Loucy (cell line): Measurements from ENCODE around the gene LRRC1.

Experiments used
- H2AFZ ChIP-seq: fragments of 200-600 bp; sonication (generic); 2 replicates; pipeline ENCODE4 v1.6.0; 2016; ENCODE audit warnings: antibody characterized with exemption, mild to moderate bottlenecking, low read length, moderate library complexity
- H3F3A ChIP-seq: fragments of 200-600 bp; 2 replicates; pipeline ENCODE4 v1.6.0; 2016; ENCODE audit warnings: antibody characterized with exemption, low read depth, mild to moderate bottlenecking
- H3K27me3 ChIP-seq: fragments of 200-600 bp; sonication (generic); 2 replicates; pipeline ENCODE4 v1.6.1; 2014; ENCODE audit warnings: low read length, mild to moderate bottlenecking; ENCODE audit not compliant: insufficient read depth, poor library complexity, severe bottlenecking
- H3K36me3 ChIP-seq: fragments of 200-600 bp; sonication (generic); 2 replicates; pipeline ENCODE4 v1.6.1; 2016; ENCODE audit warnings: low read length; ENCODE audit not compliant: insufficient read depth
- H3K4me1 ChIP-seq: fragments of 200-600 bp; sonication (generic); 2 replicates; pipeline ENCODE4 v1.5.1; 2014; ENCODE audit warnings: low read length, mild to moderate bottlenecking; ENCODE audit not compliant: insufficient read depth, poor library complexity, severe bottlenecking
- H3K4me2 ChIP-seq: fragments of 200-600 bp; sonication (generic); 2 replicates; pipeline ENCODE4 v1.6.0; 2014; ENCODE audit warnings: antibody characterized with exemption, low read length, low read depth, mild to moderate bottlenecking; ENCODE audit not compliant: poor library complexity, severe bottlenecking
- H3K4me3 ChIP-seq: fragments of 200-600 bp; sonication (generic); 2 replicates; pipeline ENCODE4 v1.5.1; 2014; ENCODE audit warnings: low read length, mild to moderate bottlenecking, mixed read lengths; ENCODE audit not compliant: poor library complexity, severe bottlenecking
- H3K79me2 ChIP-seq: fragments of 200-600 bp; sonication (generic); 2 replicates; pipeline ENCODE4 v1.6.1; 2014; ENCODE audit warnings: low read length; ENCODE audit not compliant: insufficient read depth
- H3K9ac ChIP-seq: fragments of 200-600 bp; sonication (generic); 2 replicates; pipeline ENCODE4 v1.6.0; 2014; ENCODE audit warnings: mild to moderate bottlenecking, low read depth, low read length, moderate library complexity; ENCODE audit not compliant: poor library complexity, severe bottlenecking
- H3K9me2 ChIP-seq: fragments of 200-600 bp; sonication (generic); replicated peaks from 2 replicates; pipeline ENCODE4 v1.6.1; 2016; ENCODE audit warnings: low read depth, low read length, mixed read lengths
- H3K9me3 ChIP-seq: fragments of 200-600 bp; sonication (generic); 2 replicates; pipeline ENCODE4 v1.6.1; 2014; ENCODE audit warnings: mild to moderate bottlenecking, antibody characterized with exemption, low read length, low read depth; ENCODE audit not compliant: insufficient read depth
- H4K20me1 ChIP-seq: fragments of 200-600 bp; sonication (generic); 2 replicates; pipeline ENCODE4 v1.6.0; 2014; ENCODE audit warnings: antibody characterized with exemption, low read length, mild to moderate bottlenecking; ENCODE audit not compliant: insufficient read depth, poor library complexity, severe bottlenecking
- CTCF ChIP-seq: fragments of 200-600 bp; sonication (generic); conservative IDR thresholded peaks from 2 replicates; pipeline ENCODE4 v1.5.1; 2014; ENCODE audit warnings: mild to moderate bottlenecking, antibody characterized with exemption, low read length
- EZH2phosphoT487 ChIP-seq: fragments of 200-600 bp; IDR thresholded peaks from 2 replicates; pipeline ENCODE4 v1.6.1; 2018; ENCODE audit warnings: antibody characterized with exemption, mild to moderate bottlenecking, moderate library complexity, borderline replicate concordance

LRRC1 gene

DNA sequence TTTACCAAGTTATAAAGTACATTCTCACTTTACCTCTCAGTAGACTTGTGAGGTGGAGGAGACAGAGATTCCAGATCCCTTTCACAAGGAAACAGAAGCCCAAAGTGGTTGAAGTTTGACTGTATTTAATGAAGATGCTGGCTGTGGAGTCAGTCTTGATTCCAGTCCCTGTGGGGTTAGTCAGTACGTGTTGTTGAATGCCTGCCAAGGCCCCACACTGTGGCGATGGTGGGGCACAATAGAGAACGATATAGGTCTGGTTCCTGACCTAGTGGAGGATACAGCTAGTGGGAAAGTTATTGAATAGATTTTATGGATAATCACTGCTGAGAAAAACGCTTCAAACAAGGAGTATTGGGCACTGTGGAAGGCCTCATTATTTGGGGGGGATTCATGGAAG, 71.4 kb downstream of the LRRC1 start:
- Histone ChIP-seq H3K9me2 (no peaks in the 10 kb centered on the region), H2AFZ (no peak overlapping the region), H3K9me3 (no peaks in the 10 kb centered on the region), H3K4me3 (no peak overlapping the region), H3F3A (no peaks in the 10 kb centered on the region), H3K4me2 (no peak overlapping the region), H4K20me1 (no peaks in the 10 kb centered on the region), H3K4me1 (peaks cover 6% of the 10 kb centered on the region), H3K27me3 (no peaks in the 10 kb centered on the region), H3K79me2 (no peaks in the 10 kb centered on the region), H3K36me3 (no peaks in the 10 kb centered on the region), H3K9ac (no peak overlapping the region)
- TF ChIP-seq CTCF (no peak), EZH2phosphoT487 (no peak)

- Histone ChIP-seq H2AFZ (no peak overlapping the region), H3K36me3 (no peaks in the 10 kb centered on the region), H3K4me1 (peaks cover 6% of the 10 kb centered on the region), H3K9me3 (no peaks in the 10 kb centered on the region), H3K4me2 (no peak overlapping the region), H4K20me1 (no peaks in the 10 kb centered on the region), H3K27me3 (no peaks in the 10 kb centered on the region), H3K79me2 (0 out of 2 replicates have a peak, but pooled peaks cover 7% of the 10 kb centered on the region), H3K9me2 (no peaks in the 10 kb centered on the region), H3K9ac (no peak overlapping the region), H3K4me3 (no peak overlapping the region), H3F3A (no peaks in the 10 kb centered on the region)
- TF ChIP-seq EZH2phosphoT487 (no peak), CTCF (no peak)
Observed at GRCh38 chr6:53868626-53869025, 73.8 kb downstream of the LRRC1 start.

DNA sequence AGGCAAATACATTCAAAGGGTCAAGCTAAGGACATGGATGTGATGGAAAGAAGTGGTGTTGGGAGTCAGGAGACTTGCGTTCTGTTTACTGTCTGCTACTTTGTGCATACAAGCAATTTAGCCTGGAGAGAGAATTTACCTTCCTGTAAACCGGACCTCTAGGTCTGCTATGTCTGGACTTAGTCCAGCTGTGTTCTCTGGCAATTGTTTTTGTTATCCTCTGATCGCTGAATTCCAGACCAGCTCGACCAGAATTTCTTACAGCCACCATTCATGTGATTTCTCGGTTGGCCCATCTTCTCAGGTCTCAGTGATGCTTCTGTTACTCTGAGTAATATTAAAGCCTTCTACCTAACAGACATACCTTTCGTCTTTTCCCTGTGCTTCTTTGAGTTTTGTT, 75.2 kb downstream of the LRRC1 start:
- no peak overlapping the region for H3K4me2 ChIP-seq
- H3K27me3 ChIP-seq, result no peaks in the 10 kb centered on the region
- H3K9me3 ChIP-seq, result no peaks in the 10 kb centered on the region
- peaks cover 7% of the 10 kb centered on the region; the same call in 1 of the 2 replicates for H3K79me2 ChIP-seq
- no peak overlapping the region for H3K4me3 ChIP-seq
- H3K4me1 ChIP-seq, result peaks cover 6% of the 10 kb centered on the region
- TF ChIP-seq EZH2phosphoT487, result no peak
- no peak for TF ChIP-seq CTCF
- no peak overlapping the region for H3K9ac ChIP-seq
- H3F3A ChIP-seq, result no peaks in the 10 kb centered on the region
- H3K9me2 ChIP-seq, result no peaks in the 10 kb centered on the region
- H2AFZ ChIP-seq, result no peak overlapping the region
- H4K20me1 ChIP-seq, result no peaks in the 10 kb centered on the region
- no peaks in the 10 kb centered on the region for H3K36me3 ChIP-seq
